C4-2B (cell line): Measurements from ENCODE around the gene KRTAP10-2.

Experiments used
- CTCF ChIP-seq: fragments of 450-650 bp; conservative IDR thresholded peaks from 2 replicates; pipeline ENCODE4 v1.5.1; 2017; ENCODE audit warnings: mild to moderate bottlenecking
- ZFX ChIP-seq: fragments of 450-650 bp; IDR thresholded peaks from 2 replicates; pipeline ENCODE4 v1.6.1; 2017

GRCh38 chr21:44578371-44579055 lies 27.2 kb upstream of the KRTAP10-2 start:
- no peak for TF ChIP-seq CTCF
- TF ChIP-seq ZFX = no peak
